DLD1 (cell line): ENCODE measurements around the gene NDC1.

Experiments
- in situ Hi-C: cut with HindIII; loops from 2 replicates; pipeline ENCODE4 v1.10.0; 2017; ENCODE audit warnings: low sequenced_read_pairs

Gene NDC1

GRCh38 chr1:53733447-53733931 is 104.6 kb downstream of the NDC1 start:
- in situ Hi-C loops, result loop anchor here (25.0 kb wide), 2 partner anchors 121 to 271 kb away; partner anchors contain the start of gene DMRTB1

GRCh38 chr1:53732912-53733317 is 105.2 kb downstream of the NDC1 start:
- in situ Hi-C loops, result loop anchor here (25.0 kb wide), 2 partner anchors 121 to 271 kb away; partner anchors contain the start of gene DMRTB1

- in situ Hi-C loops, result loop anchor here (25.0 kb wide), 2 partner anchors 120 to 270 kb away; partner anchors contain the start of gene DMRTB1
Observed at GRCh38 chr1:53732409-53732808, 105.7 kb downstream of the NDC1 start.

- in situ Hi-C loops, result loop anchor here (25.0 kb wide), 2 partner anchors 120 to 270 kb away; partner anchors contain the start of gene DMRTB1
Observed at GRCh38 chr1:53731779-53732305, 106.3 kb downstream of the NDC1 start.

- in situ Hi-C loops, result loop anchor here (25.0 kb wide), 2 partner anchors 119 to 269 kb away; partner anchors contain the start of gene DMRTB1
Observed at GRCh38 chr1:53731043-53731600, 107.0 kb downstream of the NDC1 start.

- in situ Hi-C loops, result loop anchor here (25.0 kb wide), 2 partner anchors 118 to 268 kb away; partner anchors contain the start of gene DMRTB1
Observed at GRCh38 chr1:53730224-53730865, 107.8 kb downstream of the NDC1 start.

- in situ Hi-C loops, result loop anchor here (25.0 kb wide), 2 partner anchors 117 to 267 kb away; partner anchors contain the start of gene DMRTB1
Observed at GRCh38 chr1:53729456-53730223, 108.5 kb downstream of the NDC1 start.

GRCh38 chr1:53728702-53729455 is 109.2 kb downstream of the NDC1 start:
- in situ Hi-C loops, result loop anchor here (25.0 kb wide), 2 partner anchors 117 to 267 kb away; partner anchors contain the start of gene DMRTB1

- in situ Hi-C loops, result loop anchor here (25.0 kb wide), 2 partner anchors 116 to 266 kb away; partner anchors contain the start of gene DMRTB1
Observed at GRCh38 chr1:53728196-53728595, 109.9 kb downstream of the NDC1 start.

- in situ Hi-C loops, result loop anchor here (25.0 kb wide), 2 partner anchors 115 to 265 kb away; partner anchors contain the start of gene DMRTB1
Observed at GRCh38 chr1:53727461-53728092, 110.5 kb downstream of the NDC1 start.

- in situ Hi-C loops, result loop anchor here (25.0 kb wide), 2 partner anchors 114 to 264 kb away; partner anchors contain the start of gene DMRTB1
Observed at GRCh38 chr1:53726009-53726600, 112.0 kb downstream of the NDC1 start.

GRCh38 chr1:53725238-53725689 is 112.8 kb downstream of the NDC1 start:
- in situ Hi-C loops, result loop anchor here (25.0 kb wide), 2 partner anchors 113 to 263 kb away; partner anchors contain the start of gene DMRTB1

GRCh38 chr1:53722025-53722424 is 116.1 kb downstream of the NDC1 start:
- in situ Hi-C loops, result no loop called here

- in situ Hi-C loops, result no loop called here
Observed at GRCh38 chr1:53721088-53721487, 117.0 kb downstream of the NDC1 start.

- in situ Hi-C loops, result no loop called here
Observed at GRCh38 chr1:53719469-53719868, 118.6 kb downstream of the NDC1 start.

GRCh38 chr1:53718443-53718842 is 119.7 kb downstream of the NDC1 start:
- in situ Hi-C loops, result no loop called here

- in situ Hi-C loops, result no loop called here
Observed at GRCh38 chr1:53717025-53717804, 120.9 kb downstream of the NDC1 start.

GRCh38 chr1:53716150-53716549 is 121.9 kb downstream of the NDC1 start:
- in situ Hi-C loops, result no loop called here
